A549 (cell line): ENCODE results near the gene TMEM225B. TPM values are rescaled to one million over a fixed set of nuclear protein-coding genes. Genes with fewer than 3 reads are reported as not detected.
A peak's percentile ranks its signal among the peaks of the same experiment; 100 is the strongest.

Experiments used
- BHLHE40 ChIP-seq: IDR thresholded peaks from 2 replicates; pipeline ENCODE4 v1.6.1; 2012; ENCODE audit warnings: low read depth, low read length, inconsistent platforms
- CBX8 ChIP-seq: fragments of 200-600 bp; sonication (generic); IDR thresholded peaks from 2 replicates; pipeline ENCODE4 v1.6.1; 2016
- CEBPB ChIP-seq, 2 experiments: fragments of >200 bp in 1 of 2; sonication (Bioruptor Twin) in 1 of 2; formaldehyde crosslinking in 1 of 2; IDR thresholded peaks; 2 replicates each; pipeline ENCODE4 v1.6.1; 2012 to 2016
- CHD4 ChIP-seq: fragments of 200-600 bp; sonication (generic); IDR thresholded peaks from 2 replicates; pipeline ENCODE4 v1.6.1; 2016; ENCODE audit warnings: antibody characterized with exemption, mild to moderate bottlenecking, borderline replicate concordance
- EHMT2 ChIP-seq: fragments of 200-600 bp; sonication (generic); IDR thresholded peaks from 2 replicates; pipeline ENCODE4 v1.6.1; 2016; ENCODE audit warnings: antibody characterized with exemption, low read depth, mild to moderate bottlenecking, moderate library complexity
- EP300 ChIP-seq, 2 experiments: fragments of >200 bp; sonication (Bioruptor Twin); formaldehyde crosslinking; IDR thresholded peaks; 2 replicates in 1 of 2; 3 replicates in 1 of 2; pipeline ENCODE4 v1.6.1; 2016 to 2017
- ESRRA ChIP-seq: fragments of 150-350 bp; IDR thresholded peaks from 2 replicates; pipeline ENCODE4 v1.6.1; 2014; ENCODE audit warnings: mild to moderate bottlenecking, low read length, borderline replicate concordance
- FOSB ChIP-seq: fragments of 250-450 bp; sonication (Bioruptor Pico); IDR thresholded peaks from 2 replicates; pipeline ENCODE4 v1.5.0; 2020; ENCODE audit warnings: mild to moderate bottlenecking, moderate library complexity
- FOSL2 ChIP-seq, 2 experiments: fragments of 450-650 bp in 1 of 2; fragments of >200 bp in 1 of 2; sonication (Bioruptor Twin) in 1 of 2; formaldehyde crosslinking; IDR thresholded peaks; 2 replicates each; pipeline versions ENCODE4 v1.5.0 to v1.6.1; 2016 to 2020; ENCODE audit warnings: mild to moderate bottlenecking in 1 of 2, moderate library complexity in 1 of 2
- HDAC2 ChIP-seq: fragments of 200-600 bp; sonication (generic); IDR thresholded peaks from 2 replicates; pipeline ENCODE4 v1.6.1; 2016
- HES2 ChIP-seq: fragments of >200 bp; sonication (Bioruptor Twin); formaldehyde crosslinking; IDR thresholded peaks from 2 replicates; pipeline ENCODE4 v1.6.1; 2016
- HEYL ChIP-seq: fragments of 250-450 bp; sonication (Bioruptor Pico); IDR thresholded peaks from 2 replicates; pipeline ENCODE4 v1.8.0; 2021; ENCODE audit warnings: mild to moderate bottlenecking, moderate library complexity
- HOXA7 ChIP-seq: fragments of 250-450 bp; sonication (Bioruptor Pico); IDR thresholded peaks from 2 replicates; pipeline ENCODE4 v1.5.0; 2020; ENCODE audit warnings: mild to moderate bottlenecking, moderate library complexity
- HOXB13 ChIP-seq: fragments of 250-450 bp; sonication (Bioruptor Pico); IDR thresholded peaks from 2 replicates; pipeline ENCODE4 v1.5.0; 2020; ENCODE audit warnings: low read depth, mild to moderate bottlenecking, moderate library complexity
- JUNB ChIP-seq: fragments of >200 bp; sonication (Bioruptor Twin); formaldehyde crosslinking; IDR thresholded peaks from 2 replicates; pipeline ENCODE4 v1.6.1; 2016
- KDM1A ChIP-seq: fragments of 200-600 bp; sonication (generic); IDR thresholded peaks from 2 replicates; pipeline ENCODE4 v1.6.1; 2016; ENCODE audit warnings: low read depth, mild to moderate bottlenecking
- MAZ ChIP-seq: fragments of 150-350 bp; IDR thresholded peaks from 2 replicates; pipeline ENCODE4 v1.6.1; 2014; ENCODE audit warnings: antibody characterized with exemption, low read depth, low read length, borderline replicate concordance
- NFE2L2 ChIP-seq: fragments of 150-350 bp; conservative IDR thresholded peaks from 2 replicates; pipeline ENCODE4 v1.6.1; 2014; ENCODE audit warnings: low read length
- NR3C1 ChIP-seq: fragments of >200 bp; sonication (Bioruptor Twin); formaldehyde crosslinking; IDR thresholded peaks from 3 replicates; pipeline ENCODE4 v1.6.1; 2017
- PBX3 ChIP-seq: IDR thresholded peaks from 2 replicates; pipeline ENCODE4 v1.6.1; 2012
- PHF8 ChIP-seq: fragments of 200-600 bp; sonication (generic); IDR thresholded peaks from 2 replicates; pipeline ENCODE4 v1.6.1; 2016; ENCODE audit warnings: low read depth, mild to moderate bottlenecking, antibody characterized with exemption, moderate library complexity, borderline replicate concordance
- RARB ChIP-seq: fragments of 250-450 bp; sonication (Bioruptor Pico); IDR thresholded peaks from 2 replicates; pipeline ENCODE4 v1.8.0; 2021; ENCODE audit warnings: mild to moderate bottlenecking, moderate library complexity
- RCOR1 ChIP-seq: fragments of 150-350 bp; IDR thresholded peaks from 2 replicates; pipeline ENCODE4 v1.6.1; 2014; ENCODE audit warnings: antibody characterized with exemption, low read length, low read depth
- REST ChIP-seq: fragments of 200-600 bp; sonication (generic); IDR thresholded peaks from 2 replicates; pipeline ENCODE4 v1.6.1; 2016; ENCODE audit warnings: antibody characterized with exemption, mild to moderate bottlenecking, moderate library complexity
- RFX5 ChIP-seq: fragments of 450-650 bp; IDR thresholded peaks from 2 replicates; pipeline ENCODE4 v1.7.1; 2014; ENCODE audit warnings: antibody characterized with exemption, mild to moderate bottlenecking, moderate library complexity
- SMC3 ChIP-seq: fragments of >200 bp; sonication (Bioruptor Twin); formaldehyde crosslinking; IDR thresholded peaks from 3 replicates; pipeline ENCODE4 v1.6.1; 2018; ENCODE audit warnings: inconsistent platforms
- SREBF2 ChIP-seq: fragments of 450-650 bp; IDR thresholded peaks from 2 replicates; pipeline ENCODE4 v1.6.1; 2014; ENCODE audit warnings: mild to moderate bottlenecking, moderate library complexity
- TFCP2L1 ChIP-seq: fragments of 250-450 bp; sonication (Bioruptor Pico); IDR thresholded peaks from 2 replicates; pipeline ENCODE4 v1.5.0; 2021; ENCODE audit warnings: mild to moderate bottlenecking
- TP53 ChIP-seq: fragments of 250-450 bp; sonication (Bioruptor Pico); IDR thresholded peaks from 2 replicates; pipeline ENCODE4 v1.5.0; 2021; ENCODE audit warnings: mild to moderate bottlenecking, moderate library complexity
- ZFP36 ChIP-seq: fragments of 450-650 bp; IDR thresholded peaks from 2 replicates; pipeline ENCODE4 v1.6.1; 2014; ENCODE audit warnings: borderline replicate concordance; ENCODE audit not compliant: partially characterized antibody
- ZSCAN20 ChIP-seq: fragments of 250-450 bp; sonication (Bioruptor Pico); IDR thresholded peaks from 2 replicates; pipeline ENCODE4 v1.8.0; 2022; ENCODE audit warnings: mild to moderate bottlenecking, moderate library complexity
- polyA plus RNA-seq, 4 experiments: library from polyadenylated mRNA; depleted of rRNA in 3 of 4; stranded (reverse); fragments of >200 nt; fragmentation: RNase III in 1 of 4; extraction: RNeasy Plus Mini Kit Qiagen cat#74134 plus additional on column Dnase treatment in 1 of 4; gene quantifications; 2 replicates in 3 of 4; 3 replicates in 1 of 4; pipeline ENCODE4 v1.2.3, GENCODE V29; 2011 to 2017
- TF ChIP-seq, protein P1 (sequence below): IDR thresholded peaks from 2 replicates; pipeline ENCODE4 v1.6.1; 2012
- TF ChIP-seq, protein P2 (sequence below): fragments of >200 bp; sonication (Bioruptor Twin); formaldehyde crosslinking; IDR thresholded peaks from 3 replicates; pipeline ENCODE4 v1.5.1; 2016
- TF ChIP-seq, protein P3 (sequence below): fragments of 150-350 bp; IDR thresholded peaks from 2 replicates; pipeline ENCODE4 v1.6.1; 2014; ENCODE audit warnings: low read depth, mild to moderate bottlenecking, low read length
- TF ChIP-seq, protein P4 (sequence below): fragments of >200 bp; sonication (Bioruptor Twin); formaldehyde crosslinking; IDR thresholded peaks from 3 replicates; pipeline ENCODE4 v1.6.1; 2016
- TF ChIP-seq, protein P5 (sequence below): IDR thresholded peaks from 2 replicates; pipeline ENCODE4 v1.6.1; 2012; ENCODE audit warnings: low read depth, borderline replicate concordance

The TMEM225B gene
- polyA plus RNA-seq, 2 of the 4 experiments (the other 2 are of a cell fraction) = 0.59 to 5.4 TPM

GRCh38 chr7:99562832-99563231 is 35.2 kb upstream of the TMEM225B start (continued):
- TF ChIP-seq REST (no peak), EP300 (IDR thresholded peaks at IDR 0.05) (peak in 1 of 2 experiments; percentile 34; a peak in 1 of 5 replicates), NR3C1 (no peak), HES2 (no peak), ZFP36 (no peak), KDM1A (no peak), ZSCAN20 (no peak), PBX3 (peak; percentile 72), JUNB (peak; percentile 96), ESRRA (no peak), FOSB (CRISPR knock-in tag) (no peak), HDAC2 (no peak), FOSL2 (IDR thresholded peaks at IDR 0.05) (peak; percentile 99), FOSL2 (CRISPR knock-in tag; IDR thresholded peaks at IDR 0.05) (peak; percentile 100), RFX5 (no peak), MAZ (no peak), SMC3 (no peak), HEYL (CRISPR knock-in tag) (no peak), PHF8 (no peak), CHD4 (no peak), HOXB13 (no peak), RARB (CRISPR knock-in tag) (no peak), BHLHE40 (no peak), CEBPB (IDR thresholded peaks at IDR 0.05) (peak in 1 of 2 experiments; percentile 74; a peak in 2 of 4 replicates), CBX8 (no peak), EHMT2 (no peak), RCOR1 (no peak), NFE2L2 (no peak), TFCP2L1 (CRISPR knock-in tag) (no peak), TP53 (CRISPR knock-in tag) (no peak), HOXA7 (CRISPR knock-in tag) (no peak), SREBF2 (no peak)
- TF ChIP-seq, protein P1, sequence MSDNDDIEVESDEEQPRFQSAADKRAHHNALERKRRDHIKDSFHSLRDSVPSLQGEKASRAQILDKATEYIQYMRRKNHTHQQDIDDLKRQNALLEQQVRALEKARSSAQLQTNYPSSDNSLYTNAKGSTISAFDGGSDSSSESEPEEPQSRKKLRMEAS = peak; percentile 92
- TF ChIP-seq, protein P2, sequence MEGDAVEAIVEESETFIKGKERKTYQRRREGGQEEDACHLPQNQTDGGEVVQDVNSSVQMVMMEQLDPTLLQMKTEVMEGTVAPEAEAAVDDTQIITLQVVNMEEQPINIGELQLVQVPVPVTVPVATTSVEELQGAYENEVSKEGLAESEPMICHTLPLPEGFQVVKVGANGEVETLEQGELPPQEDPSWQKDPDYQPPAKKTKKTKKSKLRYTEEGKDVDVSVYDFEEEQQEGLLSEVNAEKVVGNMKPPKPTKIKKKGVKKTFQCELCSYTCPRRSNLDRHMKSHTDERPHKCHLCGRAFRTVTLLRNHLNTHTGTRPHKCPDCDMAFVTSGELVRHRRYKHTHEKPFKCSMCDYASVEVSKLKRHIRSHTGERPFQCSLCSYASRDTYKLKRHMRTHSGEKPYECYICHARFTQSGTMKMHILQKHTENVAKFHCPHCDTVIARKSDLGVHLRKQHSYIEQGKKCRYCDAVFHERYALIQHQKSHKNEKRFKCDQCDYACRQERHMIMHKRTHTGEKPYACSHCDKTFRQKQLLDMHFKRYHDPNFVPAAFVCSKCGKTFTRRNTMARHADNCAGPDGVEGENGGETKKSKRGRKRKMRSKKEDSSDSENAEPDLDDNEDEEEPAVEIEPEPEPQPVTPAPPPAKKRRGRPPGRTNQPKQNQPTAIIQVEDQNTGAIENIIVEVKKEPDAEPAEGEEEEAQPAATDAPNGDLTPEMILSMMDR = no peak
- TF ChIP-seq, protein P3, sequence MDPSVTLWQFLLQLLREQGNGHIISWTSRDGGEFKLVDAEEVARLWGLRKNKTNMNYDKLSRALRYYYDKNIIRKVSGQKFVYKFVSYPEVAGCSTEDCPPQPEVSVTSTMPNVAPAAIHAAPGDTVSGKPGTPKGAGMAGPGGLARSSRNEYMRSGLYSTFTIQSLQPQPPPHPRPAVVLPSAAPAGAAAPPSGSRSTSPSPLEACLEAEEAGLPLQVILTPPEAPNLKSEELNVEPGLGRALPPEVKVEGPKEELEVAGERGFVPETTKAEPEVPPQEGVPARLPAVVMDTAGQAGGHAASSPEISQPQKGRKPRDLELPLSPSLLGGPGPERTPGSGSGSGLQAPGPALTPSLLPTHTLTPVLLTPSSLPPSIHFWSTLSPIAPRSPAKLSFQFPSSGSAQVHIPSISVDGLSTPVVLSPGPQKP = no peak
- TF ChIP-seq, protein P4, sequence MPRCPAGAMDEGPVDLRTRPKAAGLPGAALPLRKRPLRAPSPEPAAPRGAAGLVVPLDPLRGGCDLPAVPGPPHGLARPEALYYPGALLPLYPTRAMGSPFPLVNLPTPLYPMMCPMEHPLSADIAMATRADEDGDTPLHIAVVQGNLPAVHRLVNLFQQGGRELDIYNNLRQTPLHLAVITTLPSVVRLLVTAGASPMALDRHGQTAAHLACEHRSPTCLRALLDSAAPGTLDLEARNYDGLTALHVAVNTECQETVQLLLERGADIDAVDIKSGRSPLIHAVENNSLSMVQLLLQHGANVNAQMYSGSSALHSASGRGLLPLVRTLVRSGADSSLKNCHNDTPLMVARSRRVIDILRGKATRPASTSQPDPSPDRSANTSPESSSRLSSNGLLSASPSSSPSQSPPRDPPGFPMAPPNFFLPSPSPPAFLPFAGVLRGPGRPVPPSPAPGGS = no peak
- TF ChIP-seq, protein P5, sequence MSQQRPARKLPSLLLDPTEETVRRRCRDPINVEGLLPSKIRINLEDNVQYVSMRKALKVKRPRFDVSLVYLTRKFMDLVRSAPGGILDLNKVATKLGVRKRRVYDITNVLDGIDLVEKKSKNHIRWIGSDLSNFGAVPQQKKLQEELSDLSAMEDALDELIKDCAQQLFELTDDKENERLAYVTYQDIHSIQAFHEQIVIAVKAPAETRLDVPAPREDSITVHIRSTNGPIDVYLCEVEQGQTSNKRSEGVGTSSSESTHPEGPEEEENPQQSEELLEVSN = no peak
